Spleen (tissue), 7 donors: ENCODE measurements around the gene MAFF.

Experiments used
- POLR2A ChIP-seq, 3 donors: fragments of 450-650 bp; IDR thresholded peaks; one replicate each; pipeline ENCODE4 v1.5.1; 2017; ENCODE audit warnings: antibody characterized with exemption in 3 of 3, mild to moderate bottlenecking in 1 of 3
- POLR2AphosphoS5 ChIP-seq, 3 donors: sonication (generic); formaldehyde crosslinking; IDR thresholded peaks; one replicate each; pipeline ENCODE4 v1.5.1; 2017; ENCODE audit warnings: antibody characterized with exemption in 3 of 3
- TF ChIP-seq, protein P1 (sequence below), 11 experiments: fragments of 200-600 bp in 7 of 11; fragments of 450-650 bp in 4 of 11; sonication (generic) in 4 of 11; IDR thresholded peaks in 8 of 11; conservative IDR thresholded peaks in 3 of 11; 1 replicate in 7 of 11; 2 replicates in 4 of 11; pipeline versions ENCODE4 v1.4.0 to v1.8.0; 2016 to 2021; ENCODE audit warnings: antibody characterized with exemption in 11 of 11, inconsistent platforms in 4 of 11, mild to moderate bottlenecking in 1 of 11
- donor health status: DM: no; HTN: no; CAD: no; lungs with moderate emphysema.
- donor health status: DM: no; HTN: no; CAD: no.
- donor health status: DM: no; HTN: no; CAD: no.

DNA sequence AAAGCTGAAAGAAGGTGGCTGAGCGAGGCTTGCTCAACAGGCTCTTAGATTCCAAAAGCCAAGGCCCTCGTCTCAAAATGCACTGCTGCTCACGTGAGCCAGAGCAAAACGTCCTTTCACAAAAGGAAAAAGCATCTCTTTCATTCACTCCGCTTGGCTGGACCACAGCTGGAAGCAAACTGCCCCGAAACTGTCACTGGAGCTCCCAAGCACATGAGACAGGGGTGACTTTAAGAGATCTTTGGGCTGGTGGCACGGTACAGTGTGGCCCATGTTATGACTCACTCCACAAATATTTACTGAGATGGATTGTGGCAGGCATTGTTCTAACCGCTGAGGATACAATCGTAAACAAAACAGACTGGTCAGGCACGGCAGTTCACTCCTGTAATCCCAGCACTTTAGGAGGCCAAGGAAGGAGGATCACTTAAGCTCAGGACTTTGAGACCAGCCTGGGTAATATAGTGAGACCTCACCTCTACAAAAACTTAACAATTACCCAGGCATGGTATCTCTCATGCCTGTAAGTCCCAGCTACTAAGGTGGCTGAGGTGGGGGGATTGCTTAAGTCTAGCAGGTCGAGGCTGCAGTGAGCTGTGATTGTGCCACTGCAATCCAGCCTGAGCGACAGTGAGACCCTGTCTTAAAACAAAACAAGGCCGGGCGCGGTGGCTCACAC is 23.7 kb upstream of the MAFF start:
- TF ChIP-seq, protein P1, sequence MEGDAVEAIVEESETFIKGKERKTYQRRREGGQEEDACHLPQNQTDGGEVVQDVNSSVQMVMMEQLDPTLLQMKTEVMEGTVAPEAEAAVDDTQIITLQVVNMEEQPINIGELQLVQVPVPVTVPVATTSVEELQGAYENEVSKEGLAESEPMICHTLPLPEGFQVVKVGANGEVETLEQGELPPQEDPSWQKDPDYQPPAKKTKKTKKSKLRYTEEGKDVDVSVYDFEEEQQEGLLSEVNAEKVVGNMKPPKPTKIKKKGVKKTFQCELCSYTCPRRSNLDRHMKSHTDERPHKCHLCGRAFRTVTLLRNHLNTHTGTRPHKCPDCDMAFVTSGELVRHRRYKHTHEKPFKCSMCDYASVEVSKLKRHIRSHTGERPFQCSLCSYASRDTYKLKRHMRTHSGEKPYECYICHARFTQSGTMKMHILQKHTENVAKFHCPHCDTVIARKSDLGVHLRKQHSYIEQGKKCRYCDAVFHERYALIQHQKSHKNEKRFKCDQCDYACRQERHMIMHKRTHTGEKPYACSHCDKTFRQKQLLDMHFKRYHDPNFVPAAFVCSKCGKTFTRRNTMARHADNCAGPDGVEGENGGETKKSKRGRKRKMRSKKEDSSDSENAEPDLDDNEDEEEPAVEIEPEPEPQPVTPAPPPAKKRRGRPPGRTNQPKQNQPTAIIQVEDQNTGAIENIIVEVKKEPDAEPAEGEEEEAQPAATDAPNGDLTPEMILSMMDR (IDR thresholded peaks at IDR 0.05 in 8 of 11, conservative IDR thresholded peaks at IDR 0.05 in 3 of 11) = no peak
- TF ChIP-seq POLR2A (IDR thresholded peaks at IDR 0.05) (no peak), POLR2AphosphoS5 (IDR thresholded peaks at IDR 0.05) (no peak)
